Measurements from ENCODE around the gene HSPB1.
"Not testable (repeated sequence)": the region's sequence is repeated elsewhere in the genome, so short reads cannot be mapped to it uniquely, and the experiment has no call there.

HSPB1 gene

GRCh38 chr7:76314042-76314721 is 11.7 kb downstream of the HSPB1 start:
- Histone ChIP-seq H3K4me3 (ENCODE audit: low read depth, low read length) (no peak overlapping the region), H3K4me1 (peaks cover 16% of the 10 kb centered on the region)
- TF ChIP-seq, protein P1, sequence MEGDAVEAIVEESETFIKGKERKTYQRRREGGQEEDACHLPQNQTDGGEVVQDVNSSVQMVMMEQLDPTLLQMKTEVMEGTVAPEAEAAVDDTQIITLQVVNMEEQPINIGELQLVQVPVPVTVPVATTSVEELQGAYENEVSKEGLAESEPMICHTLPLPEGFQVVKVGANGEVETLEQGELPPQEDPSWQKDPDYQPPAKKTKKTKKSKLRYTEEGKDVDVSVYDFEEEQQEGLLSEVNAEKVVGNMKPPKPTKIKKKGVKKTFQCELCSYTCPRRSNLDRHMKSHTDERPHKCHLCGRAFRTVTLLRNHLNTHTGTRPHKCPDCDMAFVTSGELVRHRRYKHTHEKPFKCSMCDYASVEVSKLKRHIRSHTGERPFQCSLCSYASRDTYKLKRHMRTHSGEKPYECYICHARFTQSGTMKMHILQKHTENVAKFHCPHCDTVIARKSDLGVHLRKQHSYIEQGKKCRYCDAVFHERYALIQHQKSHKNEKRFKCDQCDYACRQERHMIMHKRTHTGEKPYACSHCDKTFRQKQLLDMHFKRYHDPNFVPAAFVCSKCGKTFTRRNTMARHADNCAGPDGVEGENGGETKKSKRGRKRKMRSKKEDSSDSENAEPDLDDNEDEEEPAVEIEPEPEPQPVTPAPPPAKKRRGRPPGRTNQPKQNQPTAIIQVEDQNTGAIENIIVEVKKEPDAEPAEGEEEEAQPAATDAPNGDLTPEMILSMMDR (IDR thresholded peaks at IDR 0.05; ENCODE audit: low read depth, low read length), result peak; percentile 100

GRCh38 chr7:76314740-76315139 is 12.3 kb downstream of the HSPB1 start:
- not testable (repeated sequence) for H3K27me3 ChIP-seq; DNase-seq; H3K9me3 ChIP-seq; H3K36me3 ChIP-seq; H3K4me3 ChIP-seq (ENCODE audit: low read depth, low read length)
- H3K4me1 ChIP-seq, result peaks cover 16% of the 10 kb centered on the region

More at GRCh38 chr7:76314042-76314721, 11.7 kb downstream of the HSPB1 start:
- DNase-seq, result peak; percentile 97
- Histone ChIP-seq H3K9me3 (no peaks in the 10 kb centered on the region), H3K27me3 (no peaks in the 10 kb centered on the region), H3K36me3 (no peaks in the 10 kb centered on the region)

GRCh38 chr7:76315364-76315763 is 12.9 kb downstream of the HSPB1 start:
- H3K4me3 ChIP-seq (ENCODE audit: low read depth, low read length), result no peak overlapping the region
- TF ChIP-seq, protein P1 (IDR thresholded peaks at IDR 0.05; ENCODE audit: low read depth, low read length), result no peak
- no peaks in the 10 kb centered on the region for H3K9me3 ChIP-seq
- H3K27me3 ChIP-seq, result no peaks in the 10 kb centered on the region
- peaks cover 13% of the 10 kb centered on the region for H3K4me1 ChIP-seq
- DNase-seq, result no peak
- H3K36me3 ChIP-seq, result no peaks in the 10 kb centered on the region

- Histone ChIP-seq H3K9me3 (no peaks in the 10 kb centered on the region), H3K4me1 (peaks cover 4% of the 10 kb centered on the region), H3K27me3 (no peaks in the 10 kb centered on the region), H3K36me3 (no peaks in the 10 kb centered on the region), H3K4me3 (ENCODE audit: low read depth, low read length) (peak overlapping the region; percentile 66)
- DNase-seq, result no peak
- TF ChIP-seq, protein P1 (IDR thresholded peaks at IDR 0.05; ENCODE audit: low read depth, low read length), result no peak
Measured at GRCh38 chr7:76316984-76317781, 14.7 kb downstream of the HSPB1 start.

DNA sequence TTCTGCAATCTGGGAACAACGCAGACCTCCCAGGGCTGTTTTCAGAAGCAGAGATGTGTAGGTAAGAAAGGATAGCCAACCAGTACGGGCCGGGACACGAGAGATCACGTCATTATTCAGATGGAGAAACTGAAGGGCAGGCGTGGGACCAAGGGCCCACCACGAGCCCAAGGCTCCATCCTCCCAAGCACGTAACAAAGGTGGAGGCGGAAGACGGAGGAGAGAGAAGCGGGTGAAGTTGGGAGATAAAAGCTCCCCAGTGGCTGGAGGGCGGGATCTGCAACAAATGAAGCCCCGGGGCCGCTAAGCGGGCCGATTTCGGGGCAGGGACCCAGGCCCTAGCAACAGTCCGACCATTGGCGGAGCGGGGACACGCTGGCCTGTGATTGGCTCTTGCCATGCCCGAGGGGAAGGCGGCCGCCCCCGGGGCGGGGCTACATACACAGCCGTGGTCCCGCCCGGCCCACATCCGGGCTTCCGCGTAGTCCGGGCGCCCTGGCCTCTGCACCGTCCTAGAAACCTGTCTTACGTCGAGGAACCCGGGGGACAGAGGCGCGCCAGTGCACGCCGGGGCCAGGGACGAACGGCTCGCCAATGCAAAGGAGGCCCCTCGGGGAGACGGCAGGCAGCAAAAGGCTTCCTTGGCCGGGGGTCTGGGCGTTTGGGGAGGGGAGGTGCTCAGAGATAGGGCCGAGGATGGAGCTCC is 15.5 kb downstream of the HSPB1 start:
- Histone ChIP-seq H3K9me3 (no peaks in the 10 kb centered on the region), H3K27me3 (no peaks in the 10 kb centered on the region)
- DNase-seq, result peak; percentile 99

More for the DNA sequence above, 15.5 kb downstream of the HSPB1 start:
- TF ChIP-seq, protein P1 (IDR thresholded peaks at IDR 0.05; ENCODE audit: low read depth, low read length), result no peak
- H3K4me3 ChIP-seq (ENCODE audit: low read depth, low read length), result peak overlapping the region; percentile 66
- H3K4me1 ChIP-seq, result peaks cover 4% of the 10 kb centered on the region
- peaks cover 5% of the 10 kb centered on the region for H3K36me3 ChIP-seq

All from BE2C (cell line).